Measurements from ENCODE around the gene NECAP2.
"Not testable (repeated sequence)": the region's sequence is repeated elsewhere in the genome, so short reads cannot be mapped to it uniquely, and the experiment has no call there.

NECAP2 gene

DNA sequence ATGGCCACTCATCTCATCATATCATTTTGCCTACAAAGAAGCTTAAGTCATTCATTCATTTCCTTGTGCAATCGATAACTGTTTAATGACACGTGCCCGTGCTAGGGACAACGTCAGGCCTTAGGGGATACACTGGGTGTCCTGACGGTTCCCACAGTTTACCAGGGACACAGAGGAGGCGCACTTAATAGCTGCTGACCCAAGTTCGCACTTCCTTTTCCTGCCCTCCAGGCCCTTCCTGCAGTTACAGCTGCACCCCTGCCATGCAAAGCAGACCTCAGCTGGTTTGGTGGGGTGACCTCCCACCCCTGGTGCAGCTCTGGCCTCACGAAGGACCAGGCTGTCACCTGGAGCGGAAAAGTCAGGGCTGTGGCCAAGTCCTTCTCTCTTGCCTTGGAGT lies 7.5 kb upstream of the NECAP2 start:
- DNase-seq = no peak

DNA sequence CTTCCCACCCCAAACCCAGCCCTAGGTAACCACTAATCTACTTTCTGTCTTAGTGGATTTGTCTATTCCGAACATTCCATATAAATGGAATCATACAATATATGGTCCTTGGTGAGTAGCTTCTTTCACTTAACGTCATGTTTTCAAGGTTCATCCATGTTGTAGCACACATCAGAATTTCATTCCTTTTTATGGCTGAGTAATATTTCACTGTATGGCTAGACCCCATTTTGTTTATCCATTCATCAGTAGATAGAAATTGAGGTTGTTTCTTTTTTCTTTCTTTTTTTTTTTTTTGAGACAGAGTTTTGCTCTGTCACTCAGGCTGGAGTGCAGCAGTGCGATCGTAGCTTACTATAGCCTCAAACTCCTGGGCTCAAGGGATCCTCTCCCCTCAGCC lies 6.5 kb upstream of the NECAP2 start:
- DNase-seq = no peak

DNA sequence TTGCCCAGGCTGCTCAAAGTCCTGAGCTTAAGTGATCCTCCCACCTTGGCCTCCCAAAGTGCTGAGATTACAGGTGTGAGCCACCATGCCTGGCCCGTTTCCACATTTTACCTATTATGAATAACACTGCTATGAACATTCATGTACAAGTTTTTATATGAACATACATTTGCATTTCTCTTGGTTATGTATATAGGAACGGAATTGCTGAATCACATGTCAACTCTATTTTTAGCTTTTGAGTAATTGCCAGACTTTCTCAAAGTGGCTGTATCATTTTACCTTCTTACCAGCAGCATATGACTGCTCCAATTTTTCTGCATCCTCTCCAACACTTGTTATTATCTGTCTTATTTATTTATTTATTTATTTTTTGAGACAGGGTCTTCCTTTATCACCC lies 6.0 kb upstream of the NECAP2 start:
- no peak for DNase-seq

DNA sequence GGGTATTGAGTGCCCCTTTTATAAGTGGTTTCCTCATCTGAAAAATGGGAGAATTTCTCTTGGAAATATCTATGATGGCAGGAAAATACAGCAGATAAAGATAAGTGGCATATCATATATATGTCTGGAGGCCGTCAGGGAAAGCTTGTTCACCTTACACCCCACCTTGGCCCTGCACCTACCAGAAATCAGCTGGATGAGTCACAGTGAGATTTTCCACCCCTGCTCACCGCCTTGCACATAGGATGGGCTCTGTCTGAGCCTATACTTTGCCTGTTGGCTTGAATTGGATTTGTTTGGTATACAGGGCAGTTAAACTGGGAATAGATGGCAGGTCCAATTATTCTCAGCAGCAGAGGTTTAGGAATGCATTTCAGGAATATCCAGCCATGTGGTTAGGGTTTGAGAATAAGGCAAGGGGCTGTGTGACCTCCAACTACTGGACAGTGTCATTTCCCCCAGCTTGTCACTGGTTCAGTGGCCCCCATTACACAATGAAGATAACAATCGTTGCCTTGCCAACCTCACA lies 3.5 kb upstream of the NECAP2 start, which contains the start of gene SPATA21:
Gene SPATA21 (minus strand): TSS at position 479 of the 529 bp plus-strand sequence. CDS start 6,053 bp downstream, outside the sequence.
- DNase-seq = no peak

DNA sequence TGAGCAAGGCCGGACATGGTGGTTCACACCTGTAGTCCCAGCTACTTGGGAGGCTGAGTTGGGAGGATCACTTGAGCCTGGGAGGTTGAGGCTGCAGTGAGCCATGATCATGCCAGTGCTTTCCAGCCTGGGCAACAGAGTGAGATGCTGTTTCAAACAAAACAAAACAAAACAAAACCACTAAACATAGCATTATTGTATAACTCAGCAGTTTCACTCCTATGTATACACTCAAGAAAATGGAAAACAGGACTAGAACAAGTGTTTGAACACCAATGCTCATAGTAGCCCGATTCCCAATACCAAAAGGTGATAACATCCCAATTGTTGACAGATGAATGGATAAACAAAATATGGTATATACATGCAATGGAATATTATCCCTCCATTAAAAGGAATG lies 2.0 kb upstream of the NECAP2 start:
- DNase-seq = no peak

DNA sequence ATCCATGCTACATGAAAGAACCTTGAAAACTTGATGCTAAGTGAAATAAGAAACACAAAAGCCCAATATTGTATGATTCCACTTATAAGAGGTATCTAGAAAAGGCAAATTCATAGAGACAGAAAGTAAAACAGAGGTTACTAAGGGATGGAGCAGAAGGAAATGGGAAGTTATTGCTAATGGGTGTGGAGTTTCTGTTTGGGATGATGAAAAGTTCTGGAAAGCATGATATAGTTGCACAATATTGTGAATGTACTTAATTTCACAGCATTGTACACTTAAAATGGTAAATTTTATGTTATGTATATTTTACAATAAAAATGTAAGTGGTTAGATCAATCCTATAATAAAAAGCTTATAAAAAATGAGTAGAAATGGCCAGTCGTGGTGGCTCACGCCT lies 1.6 kb upstream of the NECAP2 start:
- no peak for DNase-seq

DNA sequence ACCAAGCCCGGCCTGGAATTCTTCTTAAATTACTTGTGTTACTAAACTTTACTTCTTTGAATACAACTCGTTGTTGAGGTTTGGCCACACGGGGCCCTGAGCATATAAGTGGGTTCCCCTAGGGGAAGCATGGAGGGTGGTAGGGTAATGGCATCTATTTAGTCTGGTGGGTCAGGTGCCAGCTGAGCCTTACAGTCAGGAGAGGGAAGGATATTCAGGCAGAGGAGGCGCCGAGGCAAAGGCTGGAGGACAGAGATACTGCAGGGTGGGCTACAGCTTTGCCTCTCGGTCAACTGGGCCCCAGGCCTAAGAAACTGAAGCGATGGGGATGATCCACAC lies 424 bp upstream of the NECAP2 start:
- DNase-seq = no peak

DNA sequence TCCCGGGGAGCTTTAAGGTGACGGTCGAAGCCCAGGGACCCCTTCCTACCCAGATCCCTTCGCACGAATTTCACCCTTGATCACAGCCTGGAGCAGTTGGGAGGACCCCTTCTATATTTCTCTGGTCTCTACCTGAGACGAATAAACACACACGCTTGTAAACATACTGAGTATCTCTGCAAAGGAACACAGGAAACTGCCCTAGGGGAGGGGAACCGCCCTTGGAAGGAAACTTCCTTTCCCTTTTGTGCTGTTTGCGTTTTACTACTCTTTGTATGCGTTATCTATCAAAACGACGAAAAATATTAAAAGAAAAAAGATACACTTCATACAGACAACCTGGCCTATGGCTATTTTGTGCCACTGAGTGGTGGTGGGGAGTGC lies 750 bp downstream of the NECAP2 start:
- DNase-seq = no peak

DNA sequence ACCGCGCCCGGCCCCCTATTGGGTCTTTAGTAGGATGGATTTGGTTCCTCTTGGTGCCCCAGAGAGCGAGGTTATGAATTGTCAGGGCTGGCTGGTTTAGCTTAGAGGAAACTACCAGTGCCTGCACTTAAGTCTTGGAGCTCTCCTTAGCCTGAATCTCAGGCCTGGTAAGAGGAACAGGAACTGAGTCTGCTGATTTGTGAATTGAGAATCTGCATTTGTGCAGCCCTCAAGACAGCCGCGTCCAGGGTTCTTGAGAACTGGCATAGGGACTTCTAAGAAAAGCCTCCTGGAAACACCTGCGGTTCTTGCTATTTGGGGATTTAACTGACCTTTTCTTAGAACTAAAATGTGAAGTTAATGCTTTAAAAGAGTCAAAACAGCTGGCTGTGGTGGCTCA lies 1.7 kb downstream of the NECAP2 start:
- peak; percentile 31 for DNase-seq

DNA sequence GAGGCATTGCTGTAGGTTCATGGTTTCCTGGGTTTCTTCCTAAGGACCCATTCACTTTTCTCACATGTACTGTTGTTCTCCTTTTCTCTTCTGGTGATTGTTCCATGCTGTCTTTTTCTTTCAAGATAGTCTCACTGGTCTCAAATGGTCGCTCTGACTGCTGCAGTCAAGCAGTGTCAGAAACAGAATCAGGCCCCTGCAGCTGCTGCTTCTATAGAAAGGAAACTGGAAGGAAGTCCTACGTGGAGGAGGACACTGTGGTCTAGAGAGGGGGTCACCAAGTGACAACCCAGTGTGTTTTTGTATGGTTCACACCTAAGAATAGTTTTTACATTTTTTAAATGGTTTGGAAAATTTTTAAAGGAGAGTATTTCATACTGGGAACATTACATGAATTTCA lies 2.4 kb downstream of the NECAP2 start:
- no peak for DNase-seq

DNA sequence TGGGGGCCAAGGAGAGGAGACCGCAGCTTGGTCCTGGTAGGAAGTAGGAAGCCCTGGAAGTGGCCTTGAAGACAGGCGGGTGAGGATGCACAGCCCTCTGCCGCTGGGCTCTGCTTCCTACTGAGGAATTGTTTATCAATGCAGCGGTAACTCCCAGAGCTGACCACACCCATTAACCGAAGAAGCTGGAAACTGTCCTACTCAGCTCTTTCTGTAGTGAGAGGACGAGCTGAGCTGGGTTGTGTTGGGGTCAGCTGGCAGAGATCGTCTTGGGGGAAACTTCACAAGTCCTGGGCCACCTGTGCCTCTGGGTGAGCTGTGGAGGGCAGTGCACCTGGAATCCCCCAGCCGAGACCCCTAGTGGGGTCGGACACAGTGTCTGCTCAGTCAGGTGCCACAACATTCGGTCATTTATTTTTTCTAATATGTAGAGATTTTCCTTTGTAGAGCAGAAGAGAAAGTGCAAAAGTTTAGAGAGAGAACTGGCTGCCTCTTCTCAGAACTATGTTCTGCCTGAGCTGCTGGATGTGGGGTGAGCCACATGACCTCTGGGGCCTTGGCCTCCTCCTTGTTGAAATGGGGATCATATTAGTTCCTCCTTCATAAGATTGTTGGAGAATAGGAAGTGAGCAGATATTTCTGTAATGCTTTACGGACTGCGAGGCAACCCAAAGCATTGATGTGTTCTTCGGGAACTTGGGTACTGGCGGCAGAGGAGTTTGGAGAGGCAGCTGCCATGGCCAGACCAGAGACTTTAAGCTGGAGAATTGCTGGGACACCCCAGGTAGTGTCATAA lies 3.6 kb downstream of the NECAP2 start:
- DNase-seq = no peak

DNA sequence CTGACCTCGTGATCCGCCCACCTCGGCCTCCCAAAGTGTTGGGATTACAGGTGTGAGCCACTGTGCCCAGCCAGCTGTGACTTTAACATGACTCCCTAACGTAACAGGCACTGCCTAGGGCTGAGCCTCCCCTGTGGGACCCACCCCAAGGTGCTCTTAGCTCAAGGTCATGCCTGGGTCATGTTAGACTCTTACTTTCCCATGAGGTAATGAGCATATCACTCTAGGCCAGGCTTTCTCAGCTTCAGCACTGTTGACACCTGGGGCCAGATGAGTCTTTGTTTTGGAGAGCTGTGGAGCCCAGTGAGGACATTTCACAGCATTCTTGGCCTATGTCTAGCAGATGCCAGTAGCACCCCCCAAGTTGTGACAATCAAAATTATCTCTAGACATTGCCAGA lies 4.5 kb downstream of the NECAP2 start:
- DNase-seq = no peak

DNA sequence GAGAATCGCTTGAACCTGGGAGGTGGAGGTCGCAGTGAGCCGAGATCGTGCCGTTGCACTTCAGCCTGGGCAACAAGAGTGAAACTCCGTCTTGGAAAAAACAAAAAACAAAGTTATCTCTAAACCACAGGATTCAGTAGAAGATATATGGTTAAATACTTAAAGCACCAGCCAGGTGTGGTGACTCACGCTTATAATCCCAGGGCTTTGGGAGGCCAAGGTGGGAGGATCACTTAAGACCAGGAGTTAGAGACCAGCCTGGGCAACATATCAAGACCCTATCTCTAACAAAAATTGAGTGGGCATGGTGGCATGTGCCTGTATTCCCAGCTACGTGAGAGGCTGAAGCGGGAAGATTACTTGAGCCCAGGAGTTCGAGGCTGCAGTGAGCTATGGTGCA lies 5.6 kb downstream of the NECAP2 start:
- no peak for DNase-seq

DNA sequence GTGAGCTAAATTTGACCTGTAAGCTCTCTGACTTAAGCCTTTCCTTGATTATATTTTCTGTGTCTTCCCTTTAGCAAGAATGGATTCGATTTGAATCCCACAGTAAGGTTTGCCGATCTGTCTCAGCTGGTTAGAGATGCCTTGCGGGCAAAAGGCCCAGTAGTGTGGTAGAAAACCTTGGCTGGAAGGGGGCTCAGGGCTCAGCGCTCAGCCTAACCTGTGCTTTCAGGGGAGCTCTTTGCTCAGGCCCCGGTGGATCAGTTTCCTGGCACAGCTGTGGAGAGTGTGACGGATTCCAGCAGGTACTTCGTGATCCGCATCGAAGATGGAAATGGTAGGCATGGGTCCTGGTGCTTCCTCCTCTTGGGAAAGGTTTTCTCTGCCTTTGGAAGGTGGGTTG lies 7.1 kb downstream of the NECAP2 start:
- no peak for DNase-seq

DNA sequence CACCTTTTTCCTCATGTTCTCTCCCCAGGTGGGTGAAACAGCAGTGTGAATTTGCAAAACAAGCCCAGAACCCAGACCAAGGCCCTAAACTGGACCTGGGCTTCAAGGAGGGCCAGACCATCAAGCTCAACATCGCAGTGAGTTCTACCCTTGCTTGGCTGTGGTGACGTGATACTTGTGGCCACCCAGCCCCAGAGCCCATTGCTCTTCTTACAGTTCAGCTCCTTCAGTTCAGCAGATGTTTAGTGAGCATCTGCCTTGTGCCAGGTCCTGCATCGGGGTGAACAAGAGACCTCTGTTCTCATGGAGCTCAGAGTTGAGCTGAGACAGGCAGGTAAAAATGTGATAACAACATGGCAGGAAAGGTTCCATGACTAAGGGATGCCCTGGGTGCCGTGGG lies 8.5 kb downstream of the NECAP2 start:
- no peak for DNase-seq

DNA sequence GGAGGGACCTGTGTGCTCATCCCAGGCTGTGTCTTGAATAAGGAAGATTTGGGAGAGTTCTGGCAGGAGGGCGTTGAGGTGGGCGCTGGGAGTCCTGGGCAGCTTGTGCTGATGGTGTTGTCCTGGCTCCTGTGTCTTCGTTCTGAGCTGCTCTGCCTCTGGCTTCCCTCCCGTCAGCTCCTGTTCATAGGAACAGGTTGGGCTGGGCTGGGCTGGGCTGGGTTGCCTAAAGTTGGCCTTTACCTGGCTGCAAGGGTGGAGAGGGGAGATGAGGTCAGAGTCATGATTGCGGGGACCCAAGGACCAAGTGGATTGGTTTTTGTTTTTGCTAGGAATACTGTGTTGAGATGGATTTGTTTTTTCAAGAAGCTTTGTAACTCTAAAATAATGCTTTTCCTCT lies 9.1 kb downstream of the NECAP2 start:
- DNase-seq = no peak

DNA sequence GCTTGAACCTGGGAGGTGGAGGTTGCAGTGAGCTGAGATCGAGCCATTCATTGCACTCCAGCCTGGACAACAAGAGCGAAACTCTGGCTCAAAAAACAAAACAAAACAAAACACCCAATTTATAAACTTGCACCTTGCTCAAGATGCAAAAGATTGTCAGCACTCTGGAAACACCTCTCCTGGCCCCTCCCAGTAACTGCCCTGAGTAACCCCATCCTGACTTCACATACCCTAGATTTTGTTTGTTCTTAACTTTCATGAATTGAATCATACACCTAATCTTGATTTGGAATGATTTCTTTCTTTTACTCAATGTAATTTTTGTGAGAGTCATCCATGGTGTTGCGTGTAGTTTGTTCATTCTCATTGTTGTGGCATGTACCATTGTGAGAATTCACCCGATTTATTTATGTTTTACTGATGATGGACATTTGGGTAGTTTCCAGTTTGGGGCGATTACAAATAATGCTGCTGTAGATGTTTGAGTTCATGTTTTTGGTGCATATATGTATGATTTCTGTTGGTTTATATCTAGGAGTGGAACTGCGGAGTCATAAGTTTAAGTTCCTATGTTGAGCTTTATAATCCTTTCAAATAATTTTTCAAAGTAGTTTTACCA lies 10.4 kb downstream of the NECAP2 start:
- DNase-seq = no peak

DNA sequence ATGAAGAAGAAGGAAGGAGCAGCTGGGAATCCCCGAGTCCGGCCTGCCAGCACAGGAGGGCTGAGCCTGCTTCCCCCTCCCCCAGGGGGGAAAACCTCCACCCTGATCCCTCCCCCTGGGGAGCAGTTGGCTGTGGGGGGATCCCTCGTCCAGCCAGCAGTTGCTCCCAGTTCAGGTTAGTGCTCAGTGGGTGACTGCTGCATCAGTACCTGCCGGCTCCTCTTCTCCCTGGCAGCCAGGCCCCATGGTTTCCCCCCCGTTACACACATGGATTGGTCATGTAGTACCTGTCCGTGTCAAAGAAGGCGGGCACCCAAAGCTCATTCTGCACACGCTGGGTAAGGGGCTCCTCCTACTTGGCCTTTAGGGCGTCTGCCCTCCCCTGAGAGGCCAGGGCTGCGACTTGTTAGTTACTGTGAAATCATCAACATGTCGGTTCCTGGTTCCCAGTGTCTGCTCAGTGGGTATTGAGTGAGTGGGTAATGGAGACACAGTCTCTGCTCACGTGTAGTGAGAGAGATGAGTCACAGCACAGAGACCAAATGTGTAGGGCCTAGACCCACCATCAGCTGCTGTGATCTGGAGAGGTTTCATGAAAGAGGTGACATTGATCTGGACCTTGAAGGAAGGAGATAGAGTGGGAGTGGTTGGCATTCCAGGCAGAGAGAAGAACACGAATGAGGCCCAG lies 11.5 kb downstream of the NECAP2 start:
- no peak for DNase-seq

DNA sequence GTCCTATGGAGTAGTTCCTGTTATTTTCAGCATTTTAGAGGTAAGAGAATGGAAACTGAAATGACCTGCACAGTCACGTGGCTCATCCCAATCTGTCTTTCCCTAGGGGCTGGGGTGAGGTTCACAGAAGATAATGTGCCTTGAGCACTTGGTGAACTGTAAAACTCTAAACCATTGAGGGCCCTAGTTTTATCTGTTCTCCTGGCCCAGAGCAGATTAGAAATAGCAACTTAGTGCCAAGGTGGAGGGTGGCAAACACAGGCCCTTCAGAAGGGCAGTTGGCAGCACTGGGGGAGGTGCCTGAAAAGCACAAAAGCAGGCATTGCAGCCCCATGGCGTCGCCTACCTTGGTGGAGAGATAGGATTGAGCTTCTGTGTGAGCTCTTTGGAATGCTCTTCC lies 14.4 kb downstream of the NECAP2 start:
- not testable (repeated sequence) for DNase-seq

DNA sequence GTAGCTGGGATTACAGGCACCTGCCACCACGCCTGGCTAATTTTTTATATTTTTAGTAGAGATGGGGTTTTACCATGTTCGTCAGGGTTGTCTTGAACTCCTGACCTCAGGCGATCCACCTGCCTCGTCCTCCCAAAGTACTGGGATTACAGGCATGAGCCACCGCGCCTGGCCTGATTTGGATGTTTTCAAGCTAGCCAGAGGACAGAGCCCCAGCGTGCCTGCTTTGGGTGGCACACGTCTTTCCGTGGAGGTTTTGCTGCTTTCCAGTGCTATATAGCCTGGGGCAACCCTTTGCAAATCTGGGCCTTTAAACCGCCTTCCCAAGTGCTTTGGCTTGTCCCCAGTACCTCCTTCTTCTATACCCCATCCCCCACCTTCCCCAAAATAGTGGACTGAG lies 15.6 kb downstream of the NECAP2 start:
- not testable (repeated sequence) for DNase-seq

DNA sequence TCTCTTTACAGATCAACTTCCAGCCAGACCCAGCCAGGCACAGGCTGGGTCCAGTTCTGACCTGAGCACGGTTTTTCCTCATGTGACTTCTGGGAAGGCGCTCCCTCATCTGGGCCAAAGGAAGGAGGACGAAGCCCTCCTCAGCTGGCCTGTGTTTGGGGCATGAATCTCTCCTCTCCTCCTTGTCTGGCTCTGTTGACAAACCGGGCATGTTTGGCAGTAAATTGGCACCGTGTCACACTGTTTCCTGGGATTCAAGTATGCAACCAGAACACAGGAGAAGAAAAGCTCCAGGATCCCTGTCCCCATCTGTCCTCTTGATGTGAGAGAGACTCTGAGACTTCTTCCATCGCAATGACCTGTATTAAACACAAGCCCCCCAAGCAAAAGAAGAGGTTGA lies 18.3 kb downstream of the NECAP2 start:
- DNase-seq = no peak

DNA sequence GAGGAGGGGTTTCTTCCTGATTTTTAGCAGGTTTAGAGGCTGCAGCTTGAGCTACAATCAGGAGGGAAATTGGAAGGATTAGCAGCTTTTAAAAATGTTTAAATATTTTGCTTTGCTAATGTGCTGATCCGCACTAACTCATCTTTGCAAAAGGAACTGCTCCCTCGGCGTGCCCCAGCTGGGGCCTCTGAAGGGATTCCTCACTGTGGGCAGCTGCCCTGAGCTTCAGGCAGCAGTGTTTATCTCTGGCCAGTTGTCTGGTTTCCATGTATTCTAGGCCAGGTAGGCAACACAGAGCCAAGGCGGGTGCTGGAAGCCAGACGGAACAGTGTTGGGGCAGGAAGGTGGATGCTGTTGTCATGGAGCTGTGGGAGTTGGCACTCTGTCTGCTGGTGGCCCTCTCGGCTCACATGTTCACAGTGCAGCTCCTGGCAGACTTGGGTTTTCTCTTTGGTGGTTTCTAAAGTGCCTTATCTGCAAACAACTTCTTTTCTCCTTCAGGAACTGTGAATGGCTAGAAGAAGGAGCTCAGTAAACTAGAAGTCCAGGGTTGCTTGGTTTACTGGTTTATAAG lies 18.9 kb downstream of the NECAP2 start:
- DNase-seq = no peak

DNA sequence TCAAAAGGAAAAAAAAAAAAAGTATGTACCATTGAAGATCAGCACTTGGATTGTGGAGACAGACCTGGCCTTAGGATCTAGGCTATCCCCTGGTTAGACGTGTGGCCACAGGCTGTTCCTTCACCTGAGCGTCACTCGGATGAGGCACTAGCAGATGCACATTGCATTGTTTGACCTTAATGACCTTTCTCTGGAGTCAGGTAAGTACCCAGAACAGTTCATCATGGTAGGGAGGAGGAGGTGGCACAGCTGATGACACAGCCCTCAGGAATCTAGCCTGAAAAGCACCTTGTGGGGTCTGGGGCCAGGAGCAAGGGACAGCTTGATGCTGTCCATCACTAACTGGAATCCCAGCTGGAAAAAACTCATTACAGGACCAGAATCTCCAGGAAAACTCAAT lies 21.2 kb downstream of the NECAP2 start:
- no peak for DNase-seq
